HL-60 (cell line): ENCODE measurements around the gene JAML.

Experiments used
- DNase-seq, 2 experiments: peaks; one replicate each; pipeline ENCODE4 v3.0.0-alpha.2; 2010 to 2020; ENCODE audit warnings: low read depth in 1 of 2, low spot score in 1 of 2
- H3K27ac ChIP-seq: fragments of 250-450 bp; sonication (Bioruptor Pico); replicated peaks from 2 replicates; pipeline ENCODE4 v1.5.1; 2020; ENCODE audit warnings: mild to moderate bottlenecking, moderate library complexity
- H3K27me3 ChIP-seq: fragments of 250-450 bp; sonication (Bioruptor Pico); 2 replicates; pipeline ENCODE4 v1.5.1; 2021; ENCODE audit warnings: mild to moderate bottlenecking, moderate library complexity; ENCODE audit not compliant: insufficient read depth, poor library complexity, severe bottlenecking
- H3K4me3 ChIP-seq: replicated peaks from 2 replicates; pipeline ENCODE4 v1.5.1; 2011; ENCODE audit warnings: mild to moderate bottlenecking, control low read depth, low read length; ENCODE audit not compliant: insufficient read depth
- CTCF ChIP-seq: IDR thresholded peaks from one replicate; pipeline ENCODE4 v1.5.1; 2011; ENCODE audit warnings: low read length, control low read depth, inconsistent platforms; ENCODE audit not compliant: insufficient read depth
- GABPA ChIP-seq: IDR thresholded peaks from 2 replicates; pipeline ENCODE4 v1.6.1; 2012; ENCODE audit warnings: low read depth
- POLR2AphosphoS5 ChIP-seq: IDR thresholded peaks from 2 replicates; pipeline ENCODE4 v1.6.1; 2012; ENCODE audit warnings: low read depth
- REST ChIP-seq: IDR thresholded peaks from 2 replicates; pipeline ENCODE4 v1.6.1; 2012; ENCODE audit warnings: low read depth; ENCODE audit not compliant: insufficient replicate concordance
- SPI1 ChIP-seq: IDR thresholded peaks from 2 replicates; pipeline ENCODE4 v1.6.1; 2012; ENCODE audit warnings: low read depth, mild to moderate bottlenecking, borderline replicate concordance

The JAML gene

GRCh38 chr11:118148856-118149255, 76.0 kb downstream of the JAML start:
- H3K27me3 ChIP-seq: peaks cover 16% of the 10 kb centered on the region
- H3K27ac ChIP-seq: no peak overlapping the region
- DNase-seq: no peak
- no peak for TF ChIP-seq SPI1
- TF ChIP-seq POLR2AphosphoS5: no peak
- no peak for TF ChIP-seq CTCF
- TF ChIP-seq REST: no peak
- H3K4me3 ChIP-seq: no peak overlapping the region

- peaks cover 12% of the 10 kb centered on the region for H3K27me3 ChIP-seq
- H3K4me3 ChIP-seq: no peak overlapping the region
- TF ChIP-seq SPI1 (no peak), POLR2AphosphoS5 (no peak), REST (no peak), GABPA (no peak), CTCF (no peak)
- no peak overlapping the region for H3K27ac ChIP-seq
- DNase-seq: no peak
Measured at GRCh38 chr11:118148240-118148639, 76.6 kb downstream of the JAML start.

GRCh38 chr11:118147502-118147901, 77.3 kb downstream of the JAML start:
- TF ChIP-seq REST (no peak), SPI1 (peak; percentile 55; the same call in 1 of the 2 replicates)
- DNase-seq: peak in 1 of 2 experiments; percentile 25
- Histone ChIP-seq H3K27ac (no peak overlapping the region), H3K4me3 (no peak overlapping the region), H3K27me3 (peaks cover 6% of the 10 kb centered on the region)

GRCh38 chr11:118146554-118146953, 78.3 kb downstream of the JAML start:
- H3K27me3 ChIP-seq: peaks cover 2% of the 10 kb centered on the region
- H3K27ac ChIP-seq: no peak overlapping the region
- TF ChIP-seq SPI1 (no peak), POLR2AphosphoS5 (no peak), CTCF (no peak)
- H3K4me3 ChIP-seq: no peak overlapping the region
- no peak for DNase-seq
